ENCODE data around the gene KRTAP5-5. TPM values are rescaled to one million over a fixed set of nuclear protein-coding genes. Genes with fewer than 3 reads are reported as not detected.
"Not testable (repeated sequence)": the region's sequence is repeated elsewhere in the genome, so short reads cannot be mapped to it uniquely, and the experiment has no call there.

KRTAP5-5 gene
- total RNA-seq, 6 experiments from 2014 or later: not detected

GRCh38 chr11:1645357-1645821, 15.8 kb downstream of the KRTAP5-5 start:
- Histone ChIP-seq H3K27me3 (no peaks in the 10 kb centered on the region), H3K4me1 (no peaks in the 10 kb centered on the region), H3K36me3 (no peaks in the 10 kb centered on the region), H3K4me3 (no peak overlapping the region), H3K9me3 (no peaks in the 10 kb centered on the region), H3K27ac (no peak overlapping the region)
- no peak for TF ChIP-seq POLR2A (IDR thresholded peaks at IDR 0.05)
- no peak for TF ChIP-seq CTCF (IDR thresholded peaks at IDR 0.05)
- intact Hi-C loops (cut with DNase I): no loop called here
- no CpG with 5 or more reads among the region's 12 CpGs for WGBS (ENCODE audit: insufficient coverage, low coverage, low lambda C conversion rate, missing lambda C conversion rate)
- ATAC-seq (no peak), DNase-seq (no peak)

- DNase-seq; ATAC-seq; H3K36me3 ChIP-seq; H3K4me3 ChIP-seq; H3K4me1 ChIP-seq; intact Hi-C loops (cut with DNase I); H3K27me3 ChIP-seq; H3K9me3 ChIP-seq; H3K27ac ChIP-seq: not testable (repeated sequence)
- WGBS (ENCODE audit: insufficient coverage, low coverage, low lambda C conversion rate, missing lambda C conversion rate): 87% methylated on average over 8 of the region's 10 CpGs
These were observed 17.0 kb downstream of the KRTAP5-5 start for GRCh38 chr11:1646540-1646939.

GRCh38 chr11:1647901-1648652, 18.5 kb downstream of the KRTAP5-5 start:
- Histone ChIP-seq H3K9me3 (no peaks in the 10 kb centered on the region), H3K27ac (no peak overlapping the region), H3K36me3 (no peaks in the 10 kb centered on the region), H3K4me3 (no peak overlapping the region), H3K27me3 (no peaks in the 10 kb centered on the region), H3K4me1 (peaks cover 0 to 7% (median 3%) of the 10 kb centered on the region in 4 donors)
- no peak for TF ChIP-seq POLR2A (IDR thresholded peaks at IDR 0.05)
- 92% methylated on average over 22 of the region's 35 CpGs for WGBS (ENCODE audit: insufficient coverage, low coverage, low lambda C conversion rate, missing lambda C conversion rate)
- intact Hi-C loops (cut with DNase I): no loop called here
- DNase-seq: peak in 1 of 3 donors; percentile 45
- no peak for ATAC-seq

- WGBS (ENCODE audit: insufficient coverage, low coverage, low lambda C conversion rate, missing lambda C conversion rate): 82% methylated on average over 13 of the region's 28 CpGs
- DNase-seq (peak in 1 of 3 donors; percentile 44), ATAC-seq (no peak)
- Histone ChIP-seq H3K27me3 (no peaks in the 10 kb centered on the region), H3K36me3 (no peaks in the 10 kb centered on the region), H3K4me3 (no peak overlapping the region), H3K4me1 (peaks cover 0 to 15% (median 8%) of the 10 kb centered on the region in 4 donors), H3K9me3 (no peaks in the 10 kb centered on the region), H3K27ac (no peak overlapping the region)
- intact Hi-C loops (cut with DNase I): no loop called here
- TF ChIP-seq CTCF (IDR thresholded peaks at IDR 0.05): no peak
- no peak for TF ChIP-seq POLR2A (IDR thresholded peaks at IDR 0.05)
These were observed 19.3 kb downstream of the KRTAP5-5 start for GRCh38 chr11:1648653-1649420.

- Histone ChIP-seq H3K9me3 (no peaks in the 10 kb centered on the region), H3K27me3 (no peaks in the 10 kb centered on the region), H3K36me3 (no peaks in the 10 kb centered on the region), H3K4me3 (no peak overlapping the region), H3K27ac (no peak overlapping the region), H3K4me1 (peaks cover 0 to 28% (median 18%) of the 10 kb centered on the region in 4 donors)
- TF ChIP-seq CTCF (IDR thresholded peaks at IDR 0.05): no peak
- no peak for TF ChIP-seq POLR2A (IDR thresholded peaks at IDR 0.05)
- WGBS (ENCODE audit: insufficient coverage, low coverage, low lambda C conversion rate, missing lambda C conversion rate): 46% methylated on average over 8 of the region's 15 CpGs
- intact Hi-C loops (cut with DNase I): loop anchor here (5.0 to 10.0 kb wide), 3 partner anchors 42 to 182 kb away; partner anchors contain the start of gene SYT8 (in 2 of the 2)
- ATAC-seq (no peak), DNase-seq (peak in 2 of 3 donors; percentile 54)
These were observed 20.7 kb downstream of the KRTAP5-5 start for GRCh38 chr11:1650034-1650917.

Data from right lobe of liver (tissue), 6 donors.